ENCODE results near the gene ELMO1.

DNA sequence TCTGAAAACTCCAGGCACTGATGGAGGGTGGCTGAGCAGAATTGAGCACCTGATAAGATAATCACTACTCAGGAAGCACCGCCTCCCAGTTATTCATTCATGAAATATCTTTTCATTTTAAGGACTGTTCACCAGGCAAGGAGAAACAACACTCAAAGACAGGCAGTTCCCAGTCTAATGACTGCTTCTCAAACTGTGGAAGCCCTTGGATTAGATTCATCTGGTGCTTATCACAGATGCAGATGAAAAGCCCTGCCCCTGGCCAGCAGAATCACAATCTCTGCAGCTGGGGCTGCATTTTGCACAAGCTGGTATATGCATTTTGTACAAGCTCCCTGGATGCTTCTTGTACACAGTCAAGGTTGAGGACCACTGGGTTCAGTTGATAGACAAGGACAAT lies 109.7 kb downstream of the ELMO1 start:
- TF ChIP-seq, protein P1, sequence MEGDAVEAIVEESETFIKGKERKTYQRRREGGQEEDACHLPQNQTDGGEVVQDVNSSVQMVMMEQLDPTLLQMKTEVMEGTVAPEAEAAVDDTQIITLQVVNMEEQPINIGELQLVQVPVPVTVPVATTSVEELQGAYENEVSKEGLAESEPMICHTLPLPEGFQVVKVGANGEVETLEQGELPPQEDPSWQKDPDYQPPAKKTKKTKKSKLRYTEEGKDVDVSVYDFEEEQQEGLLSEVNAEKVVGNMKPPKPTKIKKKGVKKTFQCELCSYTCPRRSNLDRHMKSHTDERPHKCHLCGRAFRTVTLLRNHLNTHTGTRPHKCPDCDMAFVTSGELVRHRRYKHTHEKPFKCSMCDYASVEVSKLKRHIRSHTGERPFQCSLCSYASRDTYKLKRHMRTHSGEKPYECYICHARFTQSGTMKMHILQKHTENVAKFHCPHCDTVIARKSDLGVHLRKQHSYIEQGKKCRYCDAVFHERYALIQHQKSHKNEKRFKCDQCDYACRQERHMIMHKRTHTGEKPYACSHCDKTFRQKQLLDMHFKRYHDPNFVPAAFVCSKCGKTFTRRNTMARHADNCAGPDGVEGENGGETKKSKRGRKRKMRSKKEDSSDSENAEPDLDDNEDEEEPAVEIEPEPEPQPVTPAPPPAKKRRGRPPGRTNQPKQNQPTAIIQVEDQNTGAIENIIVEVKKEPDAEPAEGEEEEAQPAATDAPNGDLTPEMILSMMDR (IDR thresholded peaks at IDR 0.05) = no peak
- no peak for TF ChIP-seq POLR2A (IDR thresholded peaks at IDR 0.05)

Data from adrenal gland (tissue), 5 donors.